Loucy (cell line): ENCODE measurements around the gene IL18RAP.

Experiments
- H2AFZ ChIP-seq: fragments of 200-600 bp; sonication (generic); 2 replicates; pipeline ENCODE4 v1.6.0; 2016; ENCODE audit warnings: antibody characterized with exemption, mild to moderate bottlenecking, low read length, moderate library complexity
- H3F3A ChIP-seq: fragments of 200-600 bp; 2 replicates; pipeline ENCODE4 v1.6.0; 2016; ENCODE audit warnings: antibody characterized with exemption, low read depth, mild to moderate bottlenecking
- H3K27me3 ChIP-seq: fragments of 200-600 bp; sonication (generic); 2 replicates; pipeline ENCODE4 v1.6.1; 2014; ENCODE audit warnings: low read length, mild to moderate bottlenecking; ENCODE audit not compliant: insufficient read depth, poor library complexity, severe bottlenecking
- H3K36me3 ChIP-seq: fragments of 200-600 bp; sonication (generic); 2 replicates; pipeline ENCODE4 v1.6.1; 2016; ENCODE audit warnings: low read length; ENCODE audit not compliant: insufficient read depth
- H3K4me1 ChIP-seq: fragments of 200-600 bp; sonication (generic); 2 replicates; pipeline ENCODE4 v1.5.1; 2014; ENCODE audit warnings: low read length, mild to moderate bottlenecking; ENCODE audit not compliant: insufficient read depth, poor library complexity, severe bottlenecking
- H3K4me2 ChIP-seq: fragments of 200-600 bp; sonication (generic); 2 replicates; pipeline ENCODE4 v1.6.0; 2014; ENCODE audit warnings: antibody characterized with exemption, low read length, low read depth, mild to moderate bottlenecking; ENCODE audit not compliant: poor library complexity, severe bottlenecking
- H3K4me3 ChIP-seq: fragments of 200-600 bp; sonication (generic); 2 replicates; pipeline ENCODE4 v1.5.1; 2014; ENCODE audit warnings: low read length, mild to moderate bottlenecking, mixed read lengths; ENCODE audit not compliant: poor library complexity, severe bottlenecking
- H3K79me2 ChIP-seq: fragments of 200-600 bp; sonication (generic); 2 replicates; pipeline ENCODE4 v1.6.1; 2014; ENCODE audit warnings: low read length; ENCODE audit not compliant: insufficient read depth
- H3K9ac ChIP-seq: fragments of 200-600 bp; sonication (generic); 2 replicates; pipeline ENCODE4 v1.6.0; 2014; ENCODE audit warnings: mild to moderate bottlenecking, low read depth, low read length, moderate library complexity; ENCODE audit not compliant: poor library complexity, severe bottlenecking
- H3K9me2 ChIP-seq: fragments of 200-600 bp; sonication (generic); replicated peaks from 2 replicates; pipeline ENCODE4 v1.6.1; 2016; ENCODE audit warnings: low read depth, low read length, mixed read lengths
- H3K9me3 ChIP-seq: fragments of 200-600 bp; sonication (generic); 2 replicates; pipeline ENCODE4 v1.6.1; 2014; ENCODE audit warnings: mild to moderate bottlenecking, antibody characterized with exemption, low read length, low read depth; ENCODE audit not compliant: insufficient read depth
- H4K20me1 ChIP-seq: fragments of 200-600 bp; sonication (generic); 2 replicates; pipeline ENCODE4 v1.6.0; 2014; ENCODE audit warnings: antibody characterized with exemption, low read length, mild to moderate bottlenecking; ENCODE audit not compliant: insufficient read depth, poor library complexity, severe bottlenecking
- EZH2phosphoT487 ChIP-seq: fragments of 200-600 bp; IDR thresholded peaks from 2 replicates; pipeline ENCODE4 v1.6.1; 2018; ENCODE audit warnings: antibody characterized with exemption, mild to moderate bottlenecking, moderate library complexity, borderline replicate concordance
- TF ChIP-seq, protein P1 (sequence below): fragments of 200-600 bp; sonication (generic); conservative IDR thresholded peaks from 2 replicates; pipeline ENCODE4 v1.5.1; 2014; ENCODE audit warnings: mild to moderate bottlenecking, antibody characterized with exemption, low read length

Gene IL18RAP

DNA sequence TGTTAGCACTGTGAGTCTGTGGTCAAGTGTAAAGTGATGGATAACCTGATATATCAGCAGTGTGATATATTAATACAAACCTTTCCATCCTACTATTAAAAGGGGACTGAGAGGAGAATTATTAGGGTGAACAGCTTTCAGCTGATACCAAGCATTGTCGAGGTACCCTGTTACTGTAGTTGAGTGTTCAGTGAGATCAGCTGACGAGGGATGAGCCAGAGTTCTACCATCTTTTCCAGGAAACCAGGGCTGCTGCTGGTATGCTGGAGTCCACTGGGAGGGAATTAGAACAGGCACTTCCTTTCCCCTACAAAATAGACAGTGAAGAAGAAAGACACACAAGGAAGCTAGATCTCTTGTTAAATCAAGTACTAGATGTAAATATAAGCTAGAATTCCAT is 408 bp downstream of the IL18RAP start:
- TF ChIP-seq, protein P1, sequence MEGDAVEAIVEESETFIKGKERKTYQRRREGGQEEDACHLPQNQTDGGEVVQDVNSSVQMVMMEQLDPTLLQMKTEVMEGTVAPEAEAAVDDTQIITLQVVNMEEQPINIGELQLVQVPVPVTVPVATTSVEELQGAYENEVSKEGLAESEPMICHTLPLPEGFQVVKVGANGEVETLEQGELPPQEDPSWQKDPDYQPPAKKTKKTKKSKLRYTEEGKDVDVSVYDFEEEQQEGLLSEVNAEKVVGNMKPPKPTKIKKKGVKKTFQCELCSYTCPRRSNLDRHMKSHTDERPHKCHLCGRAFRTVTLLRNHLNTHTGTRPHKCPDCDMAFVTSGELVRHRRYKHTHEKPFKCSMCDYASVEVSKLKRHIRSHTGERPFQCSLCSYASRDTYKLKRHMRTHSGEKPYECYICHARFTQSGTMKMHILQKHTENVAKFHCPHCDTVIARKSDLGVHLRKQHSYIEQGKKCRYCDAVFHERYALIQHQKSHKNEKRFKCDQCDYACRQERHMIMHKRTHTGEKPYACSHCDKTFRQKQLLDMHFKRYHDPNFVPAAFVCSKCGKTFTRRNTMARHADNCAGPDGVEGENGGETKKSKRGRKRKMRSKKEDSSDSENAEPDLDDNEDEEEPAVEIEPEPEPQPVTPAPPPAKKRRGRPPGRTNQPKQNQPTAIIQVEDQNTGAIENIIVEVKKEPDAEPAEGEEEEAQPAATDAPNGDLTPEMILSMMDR = no peak
- TF ChIP-seq EZH2phosphoT487 = no peak

DNA sequence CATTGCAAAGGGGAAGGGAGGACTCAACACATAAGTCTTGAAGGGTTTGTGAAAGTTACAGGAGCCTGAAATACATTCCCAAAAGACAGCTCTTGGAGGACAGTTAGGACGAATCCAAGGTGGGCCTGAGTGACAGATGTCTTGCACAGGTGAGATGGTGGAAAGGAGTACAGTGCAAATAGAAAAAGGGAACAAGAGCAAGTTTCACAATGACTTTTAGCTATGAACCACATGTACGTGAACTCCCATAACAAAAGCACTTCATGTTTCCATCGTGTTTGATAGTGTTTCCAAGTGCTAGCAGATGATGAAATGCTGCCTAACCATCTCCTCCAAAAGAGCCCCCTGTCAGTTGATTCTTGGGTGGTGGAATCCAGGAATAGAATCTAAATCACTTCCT is 1.8 kb downstream of the IL18RAP start:
- no peaks in the 10 kb centered on the region for H3F3A ChIP-seq
- no peak overlapping the region for H2AFZ ChIP-seq
- H3K27me3 ChIP-seq = no peaks in the 10 kb centered on the region
- peak overlapping the region; percentile 80 for H3K4me3 ChIP-seq
- no peaks in the 10 kb centered on the region for H3K36me3 ChIP-seq
- peaks cover 6% of the 10 kb centered on the region for H4K20me1 ChIP-seq
- TF ChIP-seq, protein P1 = no peak
- no peak for TF ChIP-seq EZH2phosphoT487
- peaks cover 5% of the 10 kb centered on the region; the same call in 1 of the 2 replicates for H3K9me3 ChIP-seq
- H3K4me2 ChIP-seq = peak overlapping the region; percentile 98
- peak overlapping the region; percentile 96 for H3K9ac ChIP-seq
- H3K79me2 ChIP-seq = peaks cover 96% of the 10 kb centered on the region
- H3K9me2 ChIP-seq = no peaks in the 10 kb centered on the region
- H3K4me1 ChIP-seq = peaks cover 87% of the 10 kb centered on the region

More for the DNA sequence above, 408 bp downstream of the IL18RAP start:
- Histone ChIP-seq H3K4me3 (peak overlapping the region; percentile 80), H3K4me1 (peaks cover 87% of the 10 kb centered on the region), H3K9me2 (no peaks in the 10 kb centered on the region), H3F3A (peaks cover 7% of the 10 kb centered on the region), H3K9ac (peak overlapping the region; percentile 96), H3K4me2 (peak overlapping the region; percentile 98), H3K27me3 (no peaks in the 10 kb centered on the region), H3K36me3 (no peaks in the 10 kb centered on the region), H3K79me2 (peaks cover 91% of the 10 kb centered on the region), H3K9me3 (peaks cover 5% of the 10 kb centered on the region; the same call in 1 of the 2 replicates), H4K20me1 (peaks cover 3% of the 10 kb centered on the region), H2AFZ (no peak overlapping the region)

DNA sequence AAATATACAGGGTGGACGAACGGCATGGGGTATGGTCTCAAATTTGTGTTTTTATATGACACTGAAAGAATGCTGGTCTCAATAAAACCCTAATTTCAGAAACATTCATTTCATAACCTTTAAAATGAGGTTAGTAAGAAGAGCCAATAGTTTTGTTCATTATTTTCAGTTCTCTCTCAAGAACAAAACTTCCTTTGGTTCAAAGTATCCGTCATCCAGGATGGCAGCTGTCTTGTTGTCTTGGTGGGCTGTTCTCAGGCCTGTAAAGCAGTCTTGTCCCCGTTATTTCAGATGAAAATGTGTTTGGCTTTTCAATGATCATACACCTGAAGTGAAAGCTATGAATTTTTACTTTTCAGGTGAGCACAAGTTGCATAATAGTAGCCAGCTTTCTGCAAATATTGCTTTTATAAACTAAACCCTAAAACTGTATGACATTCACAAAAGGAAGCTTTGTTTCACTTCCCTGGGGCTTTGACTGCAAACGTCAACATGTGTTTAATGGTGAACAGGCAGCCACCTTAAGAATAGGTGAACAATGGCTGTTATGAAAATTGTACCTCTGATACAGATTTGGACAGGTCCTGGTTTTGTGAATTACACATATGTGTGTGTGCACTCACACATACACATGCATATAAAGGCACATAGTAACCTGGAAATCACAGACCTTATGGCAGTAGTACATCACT is 2.6 kb downstream of the IL18RAP start:
- H3K9me3 ChIP-seq = peaks cover 5% of the 10 kb centered on the region; the same call in 1 of the 2 replicates
- TF ChIP-seq, protein P1 = no peak
- no peak for TF ChIP-seq EZH2phosphoT487
- no peaks in the 10 kb centered on the region for H3K9me2 ChIP-seq
- peaks cover 7% of the 10 kb centered on the region for H4K20me1 ChIP-seq
- H3K36me3 ChIP-seq = no peaks in the 10 kb centered on the region
- peaks cover 96% of the 10 kb centered on the region for H3K79me2 ChIP-seq
- peak overlapping the region; percentile 23 for H3K9ac ChIP-seq
- H3F3A ChIP-seq = no peaks in the 10 kb centered on the region
- H3K4me2 ChIP-seq = peak overlapping the region; percentile 98
- H2AFZ ChIP-seq = no peak overlapping the region
- peaks cover 87% of the 10 kb centered on the region for H3K4me1 ChIP-seq
- H3K27me3 ChIP-seq = no peaks in the 10 kb centered on the region
- peak overlapping the region; percentile 80 for H3K4me3 ChIP-seq
